ENCODE results near the gene TSPAN14.

GRCh38 chr10:80466724-80467326, 12.7 kb downstream of the TSPAN14 start:
- TF ChIP-seq CTCF (conservative IDR thresholded peaks at IDR 0.05; ENCODE audit: low read depth, low read length): no peak
- no peak for TF ChIP-seq EZH2 (IDR thresholded peaks at IDR 0.05; ENCODE audit: low read length, unreplicated experiment)
- TF ChIP-seq EZH2phosphoT487 (IDR thresholded peaks at IDR 0.05; ENCODE audit: borderline replicate concordance, low read length): no peak

Measured in PC-3 (cell line).